CD4-positive, alpha-beta T cell treated with Interleukin-4 for 1 hour (primary cell): ENCODE measurements around the gene CYTL1.
"Not testable (repeated sequence)": the region's sequence is repeated elsewhere in the genome, so short reads cannot be mapped to it uniquely, and the experiment has no call there.

ENCODE experiments used
- DNase-seq, 2 donors: peaks; one replicate each; pipeline ENCODE4 v3.0.0-alpha.2; 2020 to 2022

The CYTL1 gene

DNA sequence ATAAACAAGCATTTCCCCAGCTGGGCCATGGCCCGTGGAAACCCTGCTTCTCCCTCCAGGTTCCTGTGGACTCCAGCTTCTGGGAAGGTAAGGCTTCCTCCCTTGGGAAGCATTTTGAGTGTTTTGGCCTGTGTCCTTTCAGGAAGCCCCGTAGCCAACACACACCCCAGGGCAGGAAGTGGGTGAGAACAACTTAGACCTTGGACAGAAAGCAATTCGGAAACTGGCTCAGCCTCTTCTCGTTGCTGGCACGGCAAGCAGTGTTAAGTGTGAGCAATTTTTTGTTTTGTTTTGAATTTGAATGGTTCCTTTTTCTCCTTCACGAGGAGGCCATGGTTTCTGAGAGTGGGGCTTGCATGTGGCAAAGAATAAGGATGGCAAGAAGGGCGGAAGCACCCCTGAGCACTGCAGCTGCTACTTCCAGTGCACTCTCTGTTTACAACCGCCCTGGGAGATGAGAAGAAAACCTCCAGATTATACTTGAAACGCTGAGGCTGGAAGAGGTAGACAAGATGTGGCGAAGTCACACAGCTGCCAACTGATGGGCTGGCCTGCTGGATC is 14.1 kb upstream of the CYTL1 start:
- DNase-seq = no peak

DNA sequence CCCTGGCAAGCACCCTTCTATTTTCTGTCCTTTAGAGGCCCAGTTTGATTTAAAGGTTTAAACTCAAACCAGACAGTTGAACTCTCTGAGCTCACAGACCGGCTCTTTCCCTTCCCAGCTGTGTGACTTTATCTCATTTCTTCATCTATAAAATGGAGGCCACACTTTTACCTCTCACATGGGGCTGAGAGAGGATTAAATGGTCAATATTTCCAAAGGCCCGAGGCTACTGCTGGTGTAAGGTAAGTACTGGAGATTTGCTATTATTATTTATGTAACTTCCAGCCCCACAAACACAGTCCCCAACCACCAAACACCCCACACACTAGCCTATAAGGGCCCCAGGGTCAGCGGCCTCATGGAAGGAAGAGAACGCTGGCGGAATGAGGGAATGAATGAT is 13.6 kb upstream of the CYTL1 start:
- no peak for DNase-seq

DNA sequence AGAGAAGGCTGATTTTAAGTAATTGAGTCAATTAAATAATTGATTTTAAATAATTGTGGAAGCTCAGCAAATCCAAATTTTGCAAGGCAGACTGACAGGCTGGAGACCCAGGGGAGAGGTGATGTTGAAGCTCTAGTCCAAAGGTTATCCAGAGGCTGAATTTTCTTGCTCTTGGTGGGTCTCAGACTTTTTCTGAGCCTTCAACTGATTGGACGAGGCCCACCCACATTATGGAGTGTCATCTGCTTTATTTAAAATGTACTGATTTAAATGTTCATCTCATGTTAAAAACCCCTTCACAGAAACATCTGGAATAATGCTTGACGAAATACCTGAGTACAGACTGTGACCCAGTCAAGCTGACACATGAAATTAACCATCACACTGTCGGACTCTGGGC is 11.7 kb upstream of the CYTL1 start:
- DNase-seq = no peak

DNA sequence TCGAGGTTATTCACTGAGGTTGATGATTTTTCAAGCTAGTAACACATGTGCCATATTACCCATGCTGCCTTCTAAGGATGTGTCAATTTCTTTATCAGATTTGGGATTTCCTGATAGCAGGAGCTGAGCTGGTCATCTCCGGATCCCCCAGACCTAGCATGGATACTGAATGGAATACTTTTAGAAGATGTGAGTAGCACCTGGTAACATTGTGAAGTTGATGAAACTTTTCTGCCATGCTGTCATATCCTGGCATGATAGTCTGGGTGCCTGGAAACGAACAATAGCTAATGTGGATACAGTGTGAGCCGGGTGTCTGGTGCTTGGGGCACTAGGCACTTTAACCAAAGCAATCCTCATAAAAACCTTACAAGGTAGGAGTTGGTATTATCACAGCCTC is 11.0 kb upstream of the CYTL1 start:
- no peak for DNase-seq

DNA sequence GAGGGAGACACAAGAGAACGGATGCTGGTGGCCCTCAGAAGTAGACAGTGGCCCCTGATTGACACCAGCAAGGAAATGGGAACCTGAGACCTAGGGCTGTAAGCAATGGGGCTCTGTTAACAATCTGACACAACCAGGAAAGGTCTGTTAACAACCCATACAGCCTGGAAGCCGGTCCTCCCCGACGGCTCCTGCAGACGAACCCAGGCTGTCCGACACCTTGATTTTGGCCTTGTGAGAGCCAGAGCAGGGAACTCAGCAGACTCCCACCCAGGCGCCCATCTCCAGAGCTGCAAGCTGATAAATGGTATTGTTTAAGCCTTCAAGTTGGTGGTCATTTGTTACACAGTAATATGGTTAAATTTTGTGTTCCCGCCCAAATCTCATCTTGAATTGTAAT is 10.2 kb upstream of the CYTL1 start:
- DNase-seq = no peak

DNA sequence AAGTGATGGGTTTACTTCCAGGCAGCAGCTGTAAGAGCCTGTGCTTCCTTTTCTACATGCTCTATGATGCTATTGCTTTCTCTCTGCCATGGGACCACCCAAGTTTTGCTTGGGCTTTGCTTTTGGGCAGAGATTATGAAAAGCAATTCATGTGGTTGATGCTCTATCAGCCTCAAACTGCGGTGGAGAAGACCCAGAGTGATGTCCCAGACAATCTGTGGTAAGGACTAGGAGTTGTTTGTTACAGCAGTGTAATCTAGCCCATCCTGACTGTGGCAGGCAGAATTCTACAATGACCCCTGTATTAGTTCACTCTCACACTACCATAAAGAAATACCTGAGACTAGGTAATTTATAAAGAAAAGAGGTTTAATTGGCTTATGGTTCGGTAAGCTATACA is 9.2 kb upstream of the CYTL1 start:
- DNase-seq = no peak

DNA sequence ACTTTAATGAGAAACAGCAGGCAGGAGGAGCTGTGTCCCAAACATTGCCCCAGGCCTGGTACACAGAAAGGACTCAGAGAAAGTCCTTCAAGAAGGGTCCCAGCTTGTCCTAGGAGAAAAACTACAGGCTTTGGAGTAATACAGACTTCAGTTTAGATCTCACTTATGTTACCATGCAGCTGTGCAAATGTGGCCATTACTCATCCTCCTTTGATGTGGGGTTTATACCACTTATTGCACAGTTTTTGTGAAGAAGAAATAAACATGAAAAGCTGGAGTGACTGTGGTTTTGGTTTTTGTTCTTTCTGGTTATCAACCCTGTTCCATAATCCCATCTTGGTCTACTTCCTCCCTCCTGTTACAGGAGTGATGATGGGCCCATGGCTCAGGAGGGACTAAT is 8.1 kb upstream of the CYTL1 start:
- DNase-seq = no peak

DNA sequence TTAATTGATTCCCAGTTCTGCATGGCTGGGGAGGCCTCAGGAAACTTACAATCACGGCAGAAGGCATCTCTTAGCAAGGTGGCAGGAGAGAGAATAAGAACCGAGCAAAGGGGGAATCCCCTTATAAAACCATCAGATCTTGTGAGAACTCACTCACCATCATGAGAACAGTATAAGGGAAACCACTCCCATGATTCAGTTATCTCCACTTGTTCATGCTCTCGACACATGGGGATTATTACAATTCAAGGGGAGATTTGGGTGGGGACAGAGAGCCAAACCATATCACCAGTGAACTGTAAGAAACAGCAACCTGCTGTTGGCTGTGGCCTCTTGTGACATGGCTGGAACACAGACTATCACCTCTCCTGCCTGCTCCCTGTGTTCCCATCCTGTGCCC is 7.1 kb upstream of the CYTL1 start:
- no peak for DNase-seq

DNA sequence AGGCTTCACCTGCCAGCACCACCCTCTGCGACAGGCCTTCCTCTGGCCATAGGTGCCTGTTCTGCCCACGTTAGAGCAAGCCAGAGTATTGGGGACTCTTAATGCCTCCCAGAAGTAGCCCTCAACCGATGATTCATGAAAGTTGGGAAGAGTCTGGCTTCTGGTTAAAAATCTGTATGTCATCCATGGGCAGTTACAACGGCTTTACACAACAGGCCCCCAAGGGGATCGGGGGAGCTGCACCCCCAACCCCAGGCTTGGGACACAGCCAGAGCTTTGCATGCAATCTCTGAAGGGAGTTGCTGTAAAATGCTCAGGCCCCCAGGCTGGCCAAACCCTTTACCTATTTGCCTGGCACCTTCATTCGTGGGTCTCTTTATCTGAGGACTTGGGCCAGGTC is 5.4 kb upstream of the CYTL1 start:
- no peak for DNase-seq

DNA sequence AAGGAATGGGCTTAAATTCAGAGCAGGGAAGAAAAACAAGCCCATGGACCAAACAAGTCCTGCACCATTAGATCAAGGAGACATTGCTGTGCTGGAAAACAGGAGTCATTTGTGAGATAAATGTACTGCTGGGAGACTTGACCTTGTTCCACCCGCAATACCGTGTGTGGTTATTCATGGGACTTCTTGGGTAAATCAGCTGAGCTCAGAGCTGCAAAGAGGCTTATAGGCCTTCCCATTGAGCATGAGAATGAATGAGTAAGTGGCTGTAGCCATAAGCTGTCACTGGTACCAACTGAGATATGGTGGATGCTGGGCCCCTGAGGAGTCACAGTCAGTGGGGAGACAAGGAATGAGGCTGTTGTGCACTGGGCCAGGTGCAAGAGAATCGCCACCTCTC is 2.3 kb upstream of the CYTL1 start:
- DNase-seq = no peak

DNA sequence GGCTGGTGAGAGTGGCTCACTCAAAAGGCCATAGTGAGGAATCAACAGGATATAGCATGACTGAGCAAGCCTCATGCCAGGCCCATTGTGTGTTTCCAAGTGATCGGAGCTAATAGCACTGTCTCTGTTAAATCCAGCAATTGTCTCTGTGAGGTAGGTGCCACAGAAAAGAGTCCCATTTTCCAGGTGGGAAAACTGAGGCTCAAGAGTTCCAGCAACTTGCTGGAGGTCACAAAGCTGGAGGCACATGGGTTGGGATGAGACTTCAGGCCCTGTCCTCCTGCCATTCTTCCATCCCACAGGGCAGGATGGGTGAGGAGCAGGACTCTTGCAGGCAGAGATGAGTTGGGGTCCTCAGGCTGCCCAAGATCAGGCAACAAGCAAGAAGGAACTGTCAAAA is 1.1 kb upstream of the CYTL1 start:
- DNase-seq = no peak

DNA sequence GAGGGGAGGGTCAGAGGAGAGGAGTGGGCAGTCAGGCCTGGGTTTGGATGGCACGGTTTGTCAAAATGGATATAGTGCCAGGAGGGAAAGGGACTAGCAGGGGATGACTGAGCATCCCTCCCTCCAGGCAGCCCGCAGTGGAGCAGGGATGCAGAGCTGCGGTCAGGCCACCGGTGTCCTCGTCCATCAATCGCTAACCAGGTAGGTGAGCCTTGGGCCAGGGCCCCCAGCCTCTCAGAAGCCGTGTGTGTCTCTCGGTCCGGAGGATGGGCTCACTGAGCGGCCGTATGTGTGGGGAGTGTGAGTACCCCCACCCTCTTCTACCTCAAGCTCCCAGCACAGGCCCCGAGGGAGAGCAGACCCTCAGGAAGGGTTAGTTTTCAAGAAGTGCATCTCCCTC is 538 bp upstream of the CYTL1 start:
- no peak for DNase-seq

DNA sequence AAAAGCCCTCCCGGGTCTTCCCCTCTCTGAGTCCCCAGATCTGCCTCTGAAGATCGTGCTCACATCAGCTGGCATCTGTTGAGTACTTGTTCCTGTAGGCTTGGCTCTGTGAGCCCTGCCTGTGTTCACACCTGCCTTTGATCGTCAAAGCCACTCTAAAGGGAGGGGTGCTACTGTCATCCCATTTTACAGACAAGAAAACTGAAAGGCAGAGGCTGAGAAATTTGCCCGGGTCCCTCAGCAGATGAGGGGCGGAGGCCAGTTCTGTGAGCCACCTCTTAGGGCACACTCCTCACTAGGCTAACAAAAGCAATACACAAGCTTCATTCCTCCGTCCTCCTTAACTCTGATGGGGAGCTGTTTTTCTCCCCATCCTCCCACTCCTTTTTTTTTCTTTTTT is 655 bp downstream of the CYTL1 start:
- no peak for DNase-seq

DNA sequence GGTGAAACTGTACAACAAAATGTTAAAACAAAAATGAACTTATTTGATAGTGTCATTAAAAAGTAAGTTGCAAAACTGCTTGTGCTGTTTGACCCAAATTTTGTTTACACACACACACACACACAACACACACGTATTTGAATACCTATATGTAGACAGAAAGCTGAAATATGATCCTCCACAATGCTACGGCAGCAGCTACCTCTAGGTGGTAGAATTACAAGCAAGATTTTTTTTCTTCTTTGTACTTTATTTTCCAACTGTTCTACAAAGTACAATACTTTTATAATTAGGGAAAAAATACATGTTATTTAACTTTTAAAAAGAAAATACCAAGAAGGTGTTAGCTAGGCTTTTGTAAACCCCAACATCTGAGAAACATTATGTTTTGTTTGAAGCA is 1.2 kb downstream of the CYTL1 start:
- no peak for DNase-seq

DNA sequence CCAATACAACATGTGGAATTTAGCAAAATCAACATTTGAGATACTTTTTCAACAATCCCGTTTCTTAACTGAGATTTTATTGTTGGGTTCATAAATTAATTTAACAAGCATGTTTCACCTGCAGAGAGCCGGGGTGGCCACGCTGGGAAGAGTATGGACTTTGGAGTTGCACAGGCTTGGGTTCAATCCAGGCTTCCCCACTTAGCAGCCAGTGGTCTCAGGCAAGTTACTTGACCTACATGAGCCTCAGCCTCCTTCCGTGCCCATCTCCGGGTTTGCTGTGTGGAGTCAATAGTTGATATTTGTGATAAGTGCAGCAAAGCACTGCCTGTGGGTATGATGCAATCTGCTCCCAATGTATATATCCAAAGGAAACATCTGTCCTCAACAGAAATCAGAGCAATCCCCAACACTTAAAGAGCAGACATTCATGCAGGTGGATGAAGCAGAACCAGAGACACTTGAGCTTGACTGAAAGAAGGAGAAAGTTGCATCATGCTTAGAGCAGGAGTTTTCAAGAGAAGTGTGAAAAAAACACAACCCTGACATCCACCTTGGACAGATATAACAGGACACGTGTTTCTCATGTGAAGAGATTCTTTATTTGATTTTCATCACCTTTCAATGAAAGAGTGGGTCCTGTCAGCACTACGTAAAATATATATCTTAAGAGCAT is 5.1 kb downstream of the CYTL1 start:
- no peak for DNase-seq

DNA sequence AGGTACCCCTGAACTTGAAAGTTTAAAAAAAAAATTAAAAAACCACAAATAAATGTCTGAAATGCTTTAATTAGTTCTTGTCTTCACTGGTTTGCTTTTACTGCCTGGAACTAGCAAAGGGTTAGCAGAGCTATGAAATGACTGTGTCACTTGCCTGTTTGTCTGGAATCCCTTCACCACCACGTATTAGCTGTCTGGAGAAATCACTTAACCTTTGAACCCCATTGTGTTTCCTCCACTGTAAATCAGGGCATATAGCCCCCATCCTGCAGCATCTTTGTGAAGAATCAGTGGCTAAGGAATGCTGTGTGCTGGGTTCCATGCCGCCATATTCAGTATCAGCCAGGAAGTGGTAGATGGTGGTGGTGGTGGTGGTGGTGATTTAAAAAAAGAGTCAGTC is 6.3 kb downstream of the CYTL1 start:
- DNase-seq = no peak

DNA sequence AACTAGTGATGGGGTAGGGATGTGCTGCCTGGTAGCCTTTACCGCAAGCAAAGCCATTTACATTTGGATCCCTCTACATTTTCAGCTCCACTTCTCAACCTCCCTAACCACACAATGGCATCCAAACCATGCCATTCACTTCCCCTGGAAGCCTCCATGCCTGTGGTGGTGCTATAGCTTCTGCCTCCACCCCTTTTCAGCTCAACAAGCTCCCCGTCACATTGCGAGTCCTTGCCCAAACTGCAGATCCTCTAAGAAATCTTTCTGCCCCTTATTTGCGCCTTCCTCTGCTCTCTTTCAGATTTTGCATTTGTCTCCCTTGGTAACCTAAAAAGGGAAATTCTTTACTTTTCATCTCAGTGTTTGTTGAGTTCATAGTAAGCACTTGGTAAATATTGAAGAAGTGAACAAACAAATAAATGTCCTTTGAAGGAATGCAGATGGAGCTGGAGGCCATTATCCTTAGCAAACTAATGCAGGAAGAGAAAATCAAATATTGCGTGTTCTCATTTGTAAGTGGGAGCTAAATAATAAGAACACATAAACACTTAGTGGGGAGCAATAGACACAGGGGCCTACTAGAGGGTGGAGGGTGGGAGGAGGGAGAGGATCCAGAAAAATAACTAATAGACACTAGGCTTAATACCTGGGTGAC is 6.9 kb downstream of the CYTL1 start:
- DNase-seq = no peak

DNA sequence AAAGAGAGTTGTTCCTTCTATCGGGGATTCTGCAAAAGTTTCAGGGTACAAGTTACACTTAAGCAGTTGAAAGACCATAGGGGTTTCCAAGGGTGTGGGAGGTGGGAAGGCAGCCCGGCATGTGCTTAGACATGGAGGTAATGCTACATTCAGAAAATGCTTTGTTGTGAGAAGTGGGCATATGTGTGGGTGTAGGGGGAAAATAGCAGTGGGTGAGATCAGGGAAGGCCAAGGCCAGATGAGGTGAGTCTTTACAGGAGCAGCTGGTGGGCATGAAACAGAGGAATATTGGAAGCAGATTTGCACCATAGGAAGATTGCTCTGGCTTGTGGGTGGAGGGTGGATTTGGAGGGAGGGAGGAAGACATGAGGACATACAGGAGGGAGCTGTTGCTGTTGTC is 8.3 kb downstream of the CYTL1 start:
- DNase-seq = no peak

DNA sequence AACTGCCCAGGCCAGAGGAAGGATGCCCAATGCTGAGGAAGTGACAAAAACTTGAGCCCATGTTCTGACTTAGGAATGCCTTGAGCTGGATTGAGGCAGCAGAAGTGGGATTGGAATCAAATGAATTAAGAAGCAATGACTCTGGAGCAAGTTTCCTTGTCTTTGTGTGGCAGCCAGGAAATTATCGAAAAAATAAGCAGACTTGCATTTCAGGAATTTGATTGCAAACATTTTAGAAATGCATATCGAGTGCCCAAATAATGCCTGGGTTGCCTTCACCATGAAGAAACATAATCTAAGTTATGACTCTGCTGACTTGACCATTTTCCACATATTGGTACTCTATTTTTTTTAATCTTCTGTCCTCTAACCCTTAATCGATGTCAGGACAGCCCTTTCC is 9.5 kb downstream of the CYTL1 start:
- no peak for DNase-seq

DNA sequence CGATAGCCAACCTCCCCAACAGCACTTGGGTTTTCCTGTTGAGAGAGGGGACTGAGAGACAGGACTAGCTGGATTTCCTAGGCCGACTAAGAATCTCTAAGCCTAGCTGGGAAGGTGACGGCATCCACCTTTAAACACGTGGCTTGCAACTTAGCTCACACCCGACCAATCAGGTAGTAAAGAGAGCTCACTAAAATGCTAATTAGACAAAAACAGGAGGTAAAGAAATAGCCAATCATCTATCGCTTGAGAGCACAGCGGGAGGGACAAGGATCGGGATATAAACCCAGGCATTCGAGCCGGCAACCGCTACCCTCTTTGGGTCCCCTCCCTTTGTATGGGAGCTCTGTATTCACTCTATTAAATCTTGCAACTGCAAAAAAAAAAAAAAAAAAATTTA is 12.3 kb downstream of the CYTL1 start:
- not testable (repeated sequence) for DNase-seq

DNA sequence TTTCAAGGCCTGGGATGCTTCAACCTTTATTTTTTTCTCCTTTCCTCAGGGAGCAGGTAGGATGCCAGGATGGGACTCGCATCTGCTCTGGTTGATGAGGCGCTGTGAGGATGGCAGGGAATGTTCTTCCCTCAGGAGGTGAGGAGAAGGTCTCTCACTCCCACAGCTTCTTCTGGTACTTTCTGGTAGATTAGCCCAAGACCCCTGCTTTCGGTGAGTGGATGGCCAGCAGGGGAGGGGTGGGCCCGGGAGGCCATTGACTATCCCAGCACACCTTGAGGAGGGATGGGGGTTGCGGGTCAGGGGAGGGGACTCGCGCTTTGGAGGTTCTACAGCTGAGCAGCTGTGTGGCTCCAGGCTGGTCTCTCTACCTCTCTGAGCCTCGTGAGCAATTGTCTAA is 14.8 kb downstream of the CYTL1 start:
- no peak for DNase-seq

DNA sequence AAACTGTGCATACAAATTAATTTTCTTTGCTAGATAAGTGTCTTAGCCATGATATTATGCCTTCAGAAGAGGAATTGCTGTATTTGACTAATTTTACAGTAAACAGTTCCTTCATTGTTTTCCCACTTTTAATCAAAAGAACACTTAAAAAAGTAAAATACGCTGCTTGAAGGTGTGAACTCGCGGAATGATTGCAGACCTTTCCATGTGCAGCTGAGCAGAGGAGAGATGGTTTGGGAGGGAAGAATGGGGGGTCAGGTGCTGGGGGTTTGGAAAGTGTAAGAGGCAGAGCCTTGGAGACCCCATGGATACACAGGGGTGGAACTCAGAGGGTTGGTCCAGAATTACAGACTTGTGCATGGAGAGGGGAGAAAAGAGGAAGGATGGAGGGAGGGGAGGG is 15.3 kb downstream of the CYTL1 start:
- DNase-seq = no peak

DNA sequence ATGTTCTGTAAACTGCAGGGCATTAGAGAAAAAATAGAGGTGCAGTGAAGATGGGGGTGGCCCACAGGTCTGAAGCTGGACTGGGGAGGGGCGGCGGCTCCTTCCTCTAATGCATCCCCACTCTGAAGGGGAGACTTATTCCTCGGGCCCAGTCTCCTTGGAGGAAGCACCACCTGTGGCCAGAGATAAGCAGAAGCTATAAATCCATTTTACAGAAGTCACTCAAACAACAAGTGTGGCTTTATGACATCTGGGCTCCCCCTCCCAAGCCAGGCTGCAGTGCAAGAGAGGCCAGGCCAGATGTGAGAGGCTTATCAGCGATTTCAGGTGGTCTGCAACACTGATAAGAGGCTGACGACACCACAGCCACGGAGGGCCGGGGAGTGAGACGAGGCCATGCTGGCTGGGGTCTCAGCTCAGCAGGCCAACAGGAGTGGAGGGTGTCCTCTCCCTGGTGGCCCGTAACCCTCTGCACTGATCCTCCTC is 15.8 kb downstream of the CYTL1 start:
- no peak for DNase-seq

DNA sequence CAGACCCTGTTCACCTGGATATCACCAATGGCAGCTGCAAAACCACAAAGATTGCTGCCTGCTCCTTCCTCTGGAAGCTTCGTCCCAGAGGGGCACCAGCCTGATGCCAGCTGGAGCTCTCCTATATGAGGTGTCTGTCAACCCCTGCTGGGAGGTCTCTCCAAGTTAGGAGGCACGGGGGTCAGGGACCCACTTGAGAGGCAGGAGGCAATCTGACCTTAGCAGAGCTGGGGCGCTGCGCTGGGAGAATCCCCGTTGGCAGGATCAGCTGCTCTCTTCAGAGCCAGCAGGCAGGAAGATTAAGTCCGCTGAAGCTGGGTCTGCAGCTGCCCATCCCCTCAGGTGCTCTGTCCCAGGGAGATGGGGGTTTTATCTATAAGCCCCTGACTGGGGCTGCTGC is 17.6 kb downstream of the CYTL1 start:
- not testable (repeated sequence) for DNase-seq

DNA sequence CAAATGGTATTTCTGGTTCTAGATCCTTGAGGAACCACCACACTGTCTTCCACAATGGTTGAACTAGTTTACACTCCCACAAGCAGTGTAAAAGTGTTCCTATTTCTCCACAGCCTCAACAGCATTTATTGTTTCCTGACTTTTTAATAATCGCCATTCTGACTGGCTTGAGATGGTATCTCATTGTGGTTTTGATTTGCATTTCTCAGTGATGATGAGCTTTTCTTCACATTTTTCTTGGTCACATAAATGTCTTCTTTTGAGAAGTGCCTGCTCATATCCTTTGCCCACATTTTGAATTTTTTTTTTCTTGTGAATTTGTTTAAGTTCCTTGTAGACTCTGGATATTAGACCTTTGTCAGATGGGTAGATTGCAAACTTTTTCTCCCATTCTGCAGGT is 22.3 kb downstream of the CYTL1 start:
- not testable (repeated sequence) for DNase-seq
